AG08396 (cell line): Measurements from ENCODE around the gene PIK3CB.
"Not testable (repeated sequence)": the region's sequence is repeated elsewhere in the genome, so short reads cannot be mapped to it uniquely, and the experiment has no call there.

ENCODE experiments used
- DNase-seq: peaks from one replicate; pipeline ENCODE4 v3.0.0; 2012; ENCODE audit warnings: low spot score, mixed read lengths

PIK3CB gene

GRCh38 chr3:138747225-138747624, 87.5 kb downstream of the PIK3CB start:
- no peak for DNase-seq

- no peak for DNase-seq
Observed at GRCh38 chr3:138740072-138740471, 94.7 kb downstream of the PIK3CB start.

GRCh38 chr3:138732456-138732855, 102.3 kb downstream of the PIK3CB start:
- DNase-seq, result no peak

GRCh38 chr3:138726946-138727730, 107.6 kb downstream of the PIK3CB start:
- peak; percentile 8 for DNase-seq

GRCh38 chr3:138726042-138726441, 108.7 kb downstream of the PIK3CB start:
- not testable (repeated sequence) for DNase-seq

GRCh38 chr3:138725116-138725515, 109.6 kb downstream of the PIK3CB start:
- DNase-seq, result no peak

DNA sequence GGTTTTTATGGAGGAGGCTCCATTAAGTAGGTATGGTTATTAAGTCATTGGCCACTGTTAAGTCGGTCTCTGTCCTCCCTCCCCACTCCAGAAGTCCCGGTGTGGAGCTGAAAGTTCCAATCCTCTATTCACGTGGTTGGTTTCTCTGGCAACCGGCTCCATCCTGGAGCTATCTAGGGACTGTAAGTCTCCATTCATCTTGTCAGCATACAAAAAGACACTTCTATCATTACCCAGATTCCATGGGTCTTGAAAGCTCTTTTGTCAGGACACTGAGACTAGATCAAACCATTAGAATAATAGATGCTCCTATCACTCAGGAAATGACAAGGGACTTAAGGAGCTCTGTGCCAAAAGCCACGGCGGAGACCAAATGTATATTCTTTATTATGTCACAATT, 110.3 kb downstream of the PIK3CB start:
- no peak for DNase-seq

DNA sequence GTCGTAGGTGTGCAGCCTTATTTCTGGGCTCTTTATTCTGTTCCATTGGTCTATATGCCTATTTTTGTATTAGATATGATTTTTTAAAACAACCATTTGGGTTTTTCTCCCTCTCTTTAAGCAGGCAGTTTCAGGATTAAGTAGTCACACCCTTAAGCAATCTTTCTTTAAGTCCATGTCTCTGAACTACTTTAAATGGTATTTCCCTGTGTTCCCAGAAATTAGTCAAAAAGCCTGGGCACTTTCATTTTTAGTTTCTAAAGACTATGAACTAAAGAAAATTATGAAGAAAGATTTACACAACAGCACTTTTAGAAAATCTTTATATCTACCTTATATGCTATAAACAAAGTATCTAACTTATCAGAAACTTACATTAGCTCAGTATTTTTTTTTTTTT, 115.9 kb downstream of the PIK3CB start:
- DNase-seq, result no peak

DNA sequence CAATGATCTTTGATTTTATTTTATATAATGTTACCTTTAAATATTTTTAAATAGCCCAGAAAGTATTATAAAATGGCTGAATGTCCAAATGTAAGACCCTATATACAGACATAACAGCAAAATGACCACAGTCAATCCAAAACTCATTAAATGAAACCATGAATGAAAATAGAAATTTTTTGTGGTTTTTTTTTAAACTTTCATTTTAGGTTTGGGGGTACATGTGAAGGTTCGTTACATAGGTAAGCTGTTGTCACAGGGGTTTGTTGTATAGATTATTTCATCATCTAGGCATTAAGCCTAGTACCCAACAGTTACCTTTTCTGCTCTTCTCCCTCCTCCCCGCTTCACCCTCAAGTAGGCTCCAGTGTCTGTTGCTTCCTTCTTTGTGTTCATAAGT, 117.4 kb downstream of the PIK3CB start:
- no peak for DNase-seq

DNA sequence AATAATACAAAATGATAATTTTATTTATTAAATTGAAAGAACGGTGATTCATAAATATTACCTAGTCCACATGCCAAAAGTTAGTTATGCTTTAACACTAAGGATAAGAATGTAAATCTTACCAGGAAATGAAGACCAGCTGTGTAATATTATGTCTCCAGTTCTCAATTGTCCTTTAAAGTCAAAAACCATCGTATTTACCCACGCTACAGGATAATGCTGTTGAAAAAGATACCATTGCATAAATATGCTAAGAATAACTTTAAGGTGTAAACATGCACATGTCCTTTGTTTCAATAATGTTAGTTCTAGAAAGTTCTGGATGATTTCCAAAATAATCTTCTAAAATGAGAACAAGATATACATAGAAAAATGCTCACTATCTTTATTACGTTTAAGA, 122.6 kb downstream of the PIK3CB start:
- DNase-seq, result no peak

GRCh38 chr3:138705675-138706074, 129.1 kb downstream of the PIK3CB start:
- no peak for DNase-seq

DNA sequence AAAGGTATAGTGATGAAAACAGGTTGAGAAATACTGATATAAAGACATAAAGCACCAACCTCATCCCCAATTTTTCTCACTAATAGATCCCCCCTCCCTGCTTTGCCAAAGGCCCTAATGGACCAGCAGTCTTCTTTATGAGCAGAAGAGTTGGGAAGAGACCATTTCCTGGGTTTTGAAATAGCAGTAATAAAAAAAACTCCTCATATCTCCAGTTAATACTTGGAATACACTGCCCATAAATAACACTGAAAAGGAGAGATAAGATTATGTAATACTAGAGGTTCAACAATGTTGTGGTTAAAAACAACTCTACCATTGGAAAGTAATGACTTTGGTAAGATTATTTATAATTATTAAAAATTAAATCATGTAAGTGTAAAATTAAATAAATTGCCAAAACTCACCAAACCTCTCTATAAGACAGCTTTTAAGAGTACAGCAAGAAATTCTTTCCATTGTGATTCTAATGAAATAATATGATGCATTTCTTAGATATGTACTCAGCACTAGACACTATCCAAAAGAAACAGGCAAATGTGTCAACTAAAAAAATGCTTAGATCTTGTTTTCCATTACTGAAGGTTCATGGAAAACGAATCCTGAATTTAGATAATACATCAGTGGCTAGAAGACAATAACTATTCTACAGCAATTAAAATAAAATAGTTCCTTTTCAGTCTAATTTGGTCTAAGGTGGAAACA, 137.9 kb downstream of the PIK3CB start:
- no peak for DNase-seq

GRCh38 chr3:138694287-138695007, 140.3 kb downstream of the PIK3CB start:
- peak; percentile 66 for DNase-seq

DNA sequence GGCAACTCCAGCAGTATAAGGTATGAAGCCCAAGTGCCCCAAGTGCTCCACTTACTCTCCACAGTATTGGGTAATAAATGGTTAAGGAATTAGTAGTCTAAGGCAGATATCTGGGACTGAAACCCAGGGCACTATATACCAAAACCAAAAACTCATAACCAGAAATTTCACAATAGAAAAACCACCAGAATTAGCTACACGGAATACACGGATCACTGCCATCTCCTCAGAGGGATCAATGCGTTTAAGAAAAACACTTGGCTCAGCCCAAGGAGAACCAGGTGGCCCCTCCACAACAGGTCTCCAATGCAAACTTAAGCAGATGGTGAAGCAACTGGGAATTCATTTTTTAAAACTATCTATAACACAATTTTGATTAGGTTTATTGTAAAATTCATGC, 142.6 kb downstream of the PIK3CB start:
- DNase-seq, result no peak

GRCh38 chr3:138691351-138691750, 143.4 kb downstream of the PIK3CB start:
- DNase-seq, result no peak

GRCh38 chr3:138690036-138690435, 144.7 kb downstream of the PIK3CB start:
- no peak for DNase-seq

- no peak for DNase-seq
Observed at GRCh38 chr3:138688871-138689299, 145.8 kb downstream of the PIK3CB start.

- no peak for DNase-seq
Observed at GRCh38 chr3:138687236-138687635, 147.5 kb downstream of the PIK3CB start.

GRCh38 chr3:138686771-138687221, 147.9 kb downstream of the PIK3CB start:
- peak; percentile 7 for DNase-seq

DNA sequence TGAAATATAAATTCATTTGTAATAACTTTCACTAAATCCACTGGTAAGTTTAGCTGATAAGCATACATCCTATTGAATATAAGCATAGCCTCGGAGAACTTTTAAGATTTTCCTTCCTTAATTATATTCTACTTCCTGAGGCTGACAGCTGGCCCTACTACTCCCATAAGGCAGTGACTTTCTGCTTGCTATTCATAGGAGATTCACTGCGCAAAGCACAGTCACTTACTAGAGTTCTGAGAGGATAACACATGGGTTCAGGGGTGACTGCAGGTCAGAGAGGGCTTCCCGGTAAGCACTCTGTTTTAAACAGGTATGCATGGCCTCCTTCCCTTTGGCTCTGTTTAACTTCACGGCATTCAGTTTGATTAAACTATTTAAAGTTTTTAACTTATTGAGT, 150.3 kb downstream of the PIK3CB start:
- DNase-seq, result no peak

GRCh38 chr3:138682648-138683047, 152.1 kb downstream of the PIK3CB start:
- DNase-seq, result no peak

DNA sequence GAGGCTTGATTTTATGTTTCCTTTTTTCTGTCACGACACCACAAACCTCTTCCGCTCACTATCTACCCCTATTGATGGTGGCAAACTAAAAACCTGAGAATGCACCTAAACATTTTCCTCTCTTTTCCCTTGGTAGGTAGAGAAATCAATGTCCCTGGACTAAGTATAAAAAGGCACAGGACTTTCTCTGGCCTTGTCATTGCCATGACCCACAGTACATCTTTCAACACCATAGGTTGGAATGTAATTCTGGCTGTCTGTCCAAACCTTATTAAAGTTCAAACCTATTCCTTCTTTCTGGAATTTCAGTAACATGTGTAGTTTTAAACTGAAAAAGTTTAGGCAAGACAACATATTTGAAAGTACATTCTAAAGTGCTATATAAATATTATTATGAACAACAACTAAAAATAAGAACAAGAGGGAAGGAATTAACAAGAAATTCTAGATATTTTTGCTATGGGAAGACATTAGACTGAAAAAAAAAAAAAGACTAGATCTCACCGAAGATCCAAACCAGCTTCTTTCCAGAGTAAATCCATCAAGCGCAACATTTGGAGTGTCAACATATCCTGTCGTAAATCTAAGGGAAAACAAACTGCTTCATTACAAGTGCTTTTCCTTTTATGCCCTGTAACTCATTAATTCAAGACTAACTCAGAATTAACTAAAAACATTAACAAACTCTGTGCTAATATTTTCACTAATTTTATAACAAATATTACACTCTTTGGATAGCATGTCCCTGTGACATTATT, 153.1 kb downstream of the PIK3CB start:
- no peak for DNase-seq
